WTC11 (cell line): ENCODE measurements around the gene SLC44A5. TPM values are rescaled to one million over a fixed set of nuclear protein-coding genes. Genes with fewer than 3 reads are reported as not detected.
A peak's percentile ranks its signal among the peaks of the same experiment; 100 is the strongest.

Experiments
- ATAC-seq: fragments of 200-7000 bp; cut with Tn5 transposase; 2 replicates; pipeline ENCODE4 v1.10.0; 2021; ENCODE audit warnings: mild to moderate bottlenecking, moderate library complexity
- CTCF ChIA-PET: fragments of 300-600 bp; sonication (Branson Sonifier 250); formaldehyde crosslinking; loops from one replicate; lab custom pipeline; 2021; ENCODE audit warnings: antibody characterized with exemption; lab: Charles Lee
- POLR2A ChIA-PET: fragments of 350-600 bp; sonication (Branson Sonifier 250); formaldehyde crosslinking; loops from one replicate; lab custom pipeline; 2021; ENCODE audit warnings: antibody characterized with exemption; lab: Charles Lee
- DNase-seq: peaks from one replicate; pipeline ENCODE4 v3.0.0; 2021; ENCODE audit warnings: low spot score
- H3K27ac Mint-ChIP-seq: 2 replicates; pipeline ENCODE4 v1.8.0; 2021; ENCODE audit warnings: mixed read lengths
- H3K27me3 Mint-ChIP-seq: 2 replicates; pipeline ENCODE4 v1.8.0; 2021; ENCODE audit warnings: low read depth, mild to moderate bottlenecking, moderate library complexity, mixed read lengths
- H3K36me3 Mint-ChIP-seq: 2 replicates; pipeline ENCODE4 v1.8.0; 2021; ENCODE audit warnings: mixed read lengths
- H3K4me1 Mint-ChIP-seq: 2 replicates; pipeline ENCODE4 v1.8.0; 2022; ENCODE audit warnings: mixed read lengths
- H3K4me3 Mint-ChIP-seq: 2 replicates; pipeline ENCODE4 v1.8.0; 2021; ENCODE audit warnings: mild to moderate bottlenecking, moderate library complexity, mixed read lengths
- H3K9me3 Mint-ChIP-seq: 2 replicates; pipeline ENCODE4 v1.8.0; 2021; ENCODE audit warnings: mixed read lengths
- ARID4B ChIP-seq: sonication (generic); formaldehyde crosslinking; IDR thresholded peaks from 2 replicates; pipeline ENCODE4 v1.8.0; 2023; ENCODE audit warnings: missing genetic modification reagents, mild to moderate bottlenecking, borderline replicate concordance
- ATF1 ChIP-seq: sonication (generic); formaldehyde crosslinking; IDR thresholded peaks from 2 replicates; pipeline ENCODE4 v1.8.1; 2023; ENCODE audit warnings: mild to moderate bottlenecking, moderate library complexity, missing genetic modification reagents
- CDX4 ChIP-seq: fragments of 250-450 bp; sonication (Bioruptor Pico); IDR thresholded peaks from 2 replicates; pipeline ENCODE4 v1.9.0; 2021; ENCODE audit warnings: moderate library complexity, mild to moderate bottlenecking, inconsistent platforms, borderline replicate concordance
- CREM ChIP-seq: sonication (generic); formaldehyde crosslinking; IDR thresholded peaks from 2 replicates; pipeline ENCODE4 v1.8.1; 2022; ENCODE audit warnings: mild to moderate bottlenecking, missing genetic modification reagents, moderate library complexity
- ELF4 ChIP-seq: sonication (generic); formaldehyde crosslinking; IDR thresholded peaks from 2 replicates; pipeline ENCODE4 v1.8.1; 2022; ENCODE audit warnings: low read depth, mild to moderate bottlenecking, moderate library complexity, missing genetic modification reagents
- ETV6 ChIP-seq: sonication (generic); formaldehyde crosslinking; IDR thresholded peaks from 2 replicates; pipeline ENCODE4 v1.8.1; 2022; ENCODE audit warnings: mild to moderate bottlenecking, missing genetic modification reagents
- HMGXB4 ChIP-seq: sonication (generic); formaldehyde crosslinking; IDR thresholded peaks from 2 replicates; pipeline ENCODE4 v1.8.1; 2023; ENCODE audit warnings: mild to moderate bottlenecking, moderate library complexity, missing genetic modification reagents
- MAX ChIP-seq: sonication (generic); formaldehyde crosslinking; IDR thresholded peaks from 2 replicates; pipeline ENCODE4 v1.8.0; 2022; ENCODE audit warnings: mild to moderate bottlenecking, missing genetic modification reagents
- NFATC4 ChIP-seq: fragments of 250-450 bp; sonication (Bioruptor Pico); IDR thresholded peaks from 2 replicates; pipeline ENCODE4 v1.9.0; 2021; ENCODE audit warnings: mild to moderate bottlenecking
- PRRX2 ChIP-seq: fragments of 250-450 bp; sonication (Bioruptor Pico); IDR thresholded peaks from 2 replicates; pipeline ENCODE4 v1.8.0; 2021; ENCODE audit warnings: mild to moderate bottlenecking
- RORB ChIP-seq: fragments of 250-450 bp; sonication (Bioruptor Pico); IDR thresholded peaks from 2 replicates; pipeline ENCODE4 v1.9.0; 2021; ENCODE audit warnings: mild to moderate bottlenecking
- SMAD3 ChIP-seq: sonication (generic); formaldehyde crosslinking; IDR thresholded peaks from 2 replicates; pipeline ENCODE4 v1.8.0; 2022; ENCODE audit warnings: missing genetic modification reagents, mild to moderate bottlenecking, borderline replicate concordance
- SOX15 ChIP-seq: fragments of 250-450 bp; sonication (Bioruptor Pico); IDR thresholded peaks from 2 replicates; pipeline ENCODE4 v1.9.0; 2021; ENCODE audit warnings: mild to moderate bottlenecking
- STAT6 ChIP-seq: sonication (generic); formaldehyde crosslinking; conservative IDR thresholded peaks from 2 replicates; pipeline ENCODE4 v1.8.1; 2023; ENCODE audit warnings: mild to moderate bottlenecking, low read depth, missing genetic modification reagents, moderate library complexity
- TCF7 ChIP-seq: sonication (generic); formaldehyde crosslinking; IDR thresholded peaks from 2 replicates; pipeline ENCODE4 v1.8.0; 2022; ENCODE audit warnings: mild to moderate bottlenecking, low read depth, missing genetic modification reagents, moderate library complexity
- ZNF219 ChIP-seq: sonication (generic); formaldehyde crosslinking; IDR thresholded peaks from 2 replicates; pipeline ENCODE4 v1.8.0; 2023; ENCODE audit warnings: missing genetic modification reagents, mild to moderate bottlenecking, borderline replicate concordance
- ZNF512 ChIP-seq: sonication (generic); formaldehyde crosslinking; IDR thresholded peaks from 2 replicates; pipeline ENCODE4 v1.8.1; 2022; ENCODE audit warnings: missing genetic modification reagents, borderline replicate concordance
- ZSCAN18 ChIP-seq: fragments of 250-450 bp; sonication (Bioruptor Pico); IDR thresholded peaks from 2 replicates; pipeline ENCODE4 v2.1.2; 2022; ENCODE audit warnings: mild to moderate bottlenecking, moderate library complexity
- total RNA-seq: library from RNA; stranded (reverse); gene quantifications from 3 replicates; pipeline ENCODE4 v1.2.3, GENCODE V29; 2021

The SLC44A5 gene
- total RNA-seq, 1 experiment from 2014 or later, result 1.8 TPM

GRCh38 chr1:75543705-75544104, 67.2 kb downstream of the SLC44A5 start (continued):
- TF ChIP-seq ZNF512 (CRISPR knock-in tag) (no peak), ZNF219 (CRISPR knock-in tag) (no peak), ELF4 (CRISPR knock-in tag) (no peak)

GRCh38 chr1:75542818-75543570, 67.9 kb downstream of the SLC44A5 start:
- Mint-ChIP-seq H3K36me3 (no peaks in the 10 kb centered on the region), H3K4me1 (peaks cover 5% of the 10 kb centered on the region), H3K4me3 (no peak overlapping the region), H3K27ac (peak overlapping the region; percentile 20; the same call in 1 of the 2 replicates), H3K27me3 (no peaks in the 10 kb centered on the region), H3K9me3 (peaks cover 6% of the 10 kb centered on the region; the same call in 1 of the 2 replicates)
- ATAC-seq, result no peak; the same call in 1 of the 2 replicates
- POLR2A ChIA-PET, result no interaction called here
- DNase-seq, result no peak
- TF ChIP-seq ATF1 (CRISPR knock-in tag) (no peak), NFATC4 (CRISPR knock-in tag) (no peak), CREM (no peak), SOX15 (CRISPR knock-in tag) (no peak), TCF7 (CRISPR knock-in tag) (no peak), PRRX2 (CRISPR knock-in tag) (no peak), ETV6 (CRISPR knock-in tag) (no peak), MAX (no peak), ARID4B (no peak), HMGXB4 (CRISPR knock-in tag) (no peak), ZSCAN18 (CRISPR knock-in tag) (no peak), SMAD3 (CRISPR knock-in tag) (no peak), CDX4 (CRISPR knock-in tag) (no peak), STAT6 (CRISPR knock-in tag) (no peak), RORB (CRISPR knock-in tag) (no peak)
- TF ChIP-seq, all 79 proteins: peak for 0
- CTCF ChIA-PET, result no interaction called here
